Ectodermal cell (in vitro differentiated cells): ENCODE measurements around the gene CHMP1B.
A peak's percentile ranks its signal among the peaks of the same experiment; 100 is the strongest.
"Not testable (repeated sequence)": the region's sequence is repeated elsewhere in the genome, so short reads cannot be mapped to it uniquely, and the experiment has no call there.

Experiments
- H3K27ac ChIP-seq: 2 replicates; pipeline ENCODE4 v1.7.0; 2013; ENCODE audit warnings: mild to moderate bottlenecking, low read depth, low read length; ENCODE audit not compliant: insufficient read depth, poor library complexity, severe bottlenecking
- H3K27me3 ChIP-seq: 2 replicates; pipeline ENCODE4 v1.7.0; 2013; ENCODE audit warnings: mild to moderate bottlenecking, low read length; ENCODE audit not compliant: insufficient read depth, control insufficient read depth, poor library complexity, severe bottlenecking
- H3K36me3 ChIP-seq: one replicate; pipeline ENCODE4 v1.7.0; 2013; ENCODE audit warnings: low read length; ENCODE audit not compliant: control insufficient read depth, insufficient read depth
- H3K4me1 ChIP-seq: one replicate; pipeline ENCODE4 v1.7.0; 2013; ENCODE audit warnings: low read length; ENCODE audit not compliant: control insufficient read depth, insufficient read depth
- H3K4me3 ChIP-seq: 2 replicates; pipeline ENCODE4 v1.7.0; 2013; ENCODE audit warnings: low read depth, low read length, control low read depth; ENCODE audit not compliant: insufficient read depth
- H3K9me3 ChIP-seq: 2 replicates; pipeline ENCODE4 v1.7.0; 2013; ENCODE audit warnings: mild to moderate bottlenecking, low read length, moderate library complexity; ENCODE audit not compliant: control insufficient read depth
- WGBS, 2 experiments: methylation state at CpG; one replicate each; pipeline ENCODE4 v1.1.7; 2013; ENCODE audit warnings: missing lambda C conversion rate in 2 of 2; 5-methylcytosine and 5-hydroxymethylcytosine counted together

CHMP1B gene

DNA sequence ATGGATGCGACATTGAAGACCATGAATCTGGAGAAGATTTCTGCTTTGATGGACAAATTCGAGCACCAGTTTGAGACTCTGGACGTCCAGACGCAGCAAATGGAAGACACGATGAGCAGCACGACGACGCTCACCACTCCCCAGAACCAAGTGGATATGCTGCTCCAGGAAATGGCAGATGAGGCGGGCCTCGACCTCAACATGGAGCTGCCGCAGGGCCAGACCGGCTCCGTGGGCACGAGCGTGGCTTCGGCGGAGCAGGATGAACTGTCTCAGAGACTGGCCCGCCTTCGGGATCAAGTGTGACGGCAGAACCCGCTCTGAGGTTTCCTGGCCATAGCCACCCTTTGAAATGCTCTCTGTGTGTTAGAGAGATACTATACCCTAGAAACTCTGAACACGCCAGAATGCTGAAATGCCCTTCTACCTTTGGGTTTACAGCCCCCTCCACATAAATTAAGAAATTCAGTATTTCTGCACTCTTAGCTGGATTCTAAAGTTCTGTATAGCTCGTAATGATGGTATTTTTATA, 659 bp downstream of the CHMP1B start:
- H3K4me3 ChIP-seq, result peak overlapping the region; percentile 96
- 2 to 3% methylated on average over 23 of the region's 23 CpGs for WGBS, 2 experiments
- H3K27ac ChIP-seq, result peak overlapping the region; percentile 79
- H3K4me1 ChIP-seq, result peaks cover 5% of the 10 kb centered on the region
- no peaks in the 10 kb centered on the region for H3K36me3 ChIP-seq
- no peaks in the 10 kb centered on the region for H3K27me3 ChIP-seq
- H3K9me3 ChIP-seq, result no peaks in the 10 kb centered on the region

DNA sequence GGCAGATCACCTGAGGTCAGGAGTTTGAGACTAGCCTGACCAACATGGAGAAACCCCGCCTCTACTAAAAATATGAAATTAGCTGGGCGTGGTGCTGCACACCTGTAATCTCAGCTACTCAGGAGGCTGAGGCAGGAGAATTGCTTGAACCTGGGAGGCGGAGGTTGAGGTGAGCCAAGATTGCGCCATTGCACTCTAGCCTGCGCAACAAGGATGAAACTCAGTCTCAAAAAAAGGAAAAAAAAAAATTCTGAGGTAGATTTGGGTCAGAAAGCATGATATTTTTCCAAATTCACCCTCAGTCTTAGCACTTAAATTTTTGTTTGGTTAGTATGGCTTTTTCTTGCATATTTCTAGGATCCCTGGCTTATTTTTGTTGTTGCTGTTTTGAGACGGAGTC, 3.3 kb downstream of the CHMP1B start:
- not testable (repeated sequence) for H3K36me3 ChIP-seq, H3K4me3 ChIP-seq, H3K9me3 ChIP-seq, H3K27ac ChIP-seq, H3K27me3 ChIP-seq
- 97% methylated on average over 6 of the region's 6 CpGs for WGBS, 2 experiments
- H3K4me1 ChIP-seq, result peaks cover 11% of the 10 kb centered on the region

DNA sequence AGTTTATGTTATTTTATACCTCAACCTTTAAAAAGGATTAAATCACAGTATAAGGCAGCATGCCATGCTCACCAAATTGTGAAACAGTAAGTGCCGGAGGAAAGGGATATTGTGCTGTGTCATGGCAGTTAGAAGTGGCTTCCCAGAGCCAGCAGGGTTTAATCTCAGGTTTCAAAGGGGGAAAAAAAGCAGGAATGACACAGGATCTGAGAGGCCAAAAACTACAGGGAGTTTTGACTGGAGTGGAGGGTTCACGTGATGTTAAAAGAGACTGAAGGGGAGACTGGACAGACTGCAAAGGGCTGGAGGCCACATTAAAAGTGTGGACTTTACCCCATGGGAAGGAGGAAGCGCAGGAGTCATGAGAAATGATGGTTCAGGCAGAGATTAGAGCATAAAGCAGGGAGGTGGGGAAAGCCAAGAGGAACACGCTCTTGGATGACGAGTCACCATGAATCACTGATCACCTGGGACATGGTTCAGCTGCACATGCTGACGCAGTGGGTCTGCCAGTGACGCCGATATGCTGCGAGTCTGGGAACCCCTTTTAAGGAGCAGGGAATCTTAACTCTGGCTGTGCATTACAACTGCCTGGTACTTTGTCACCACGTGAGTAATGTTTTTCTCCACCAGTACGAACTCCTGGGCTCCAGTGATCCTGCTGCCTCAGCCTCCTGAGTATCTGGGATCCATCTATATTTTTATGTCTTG, 6.1 kb downstream of the CHMP1B start:
- H3K4me3 ChIP-seq, result no peak overlapping the region

DNA sequence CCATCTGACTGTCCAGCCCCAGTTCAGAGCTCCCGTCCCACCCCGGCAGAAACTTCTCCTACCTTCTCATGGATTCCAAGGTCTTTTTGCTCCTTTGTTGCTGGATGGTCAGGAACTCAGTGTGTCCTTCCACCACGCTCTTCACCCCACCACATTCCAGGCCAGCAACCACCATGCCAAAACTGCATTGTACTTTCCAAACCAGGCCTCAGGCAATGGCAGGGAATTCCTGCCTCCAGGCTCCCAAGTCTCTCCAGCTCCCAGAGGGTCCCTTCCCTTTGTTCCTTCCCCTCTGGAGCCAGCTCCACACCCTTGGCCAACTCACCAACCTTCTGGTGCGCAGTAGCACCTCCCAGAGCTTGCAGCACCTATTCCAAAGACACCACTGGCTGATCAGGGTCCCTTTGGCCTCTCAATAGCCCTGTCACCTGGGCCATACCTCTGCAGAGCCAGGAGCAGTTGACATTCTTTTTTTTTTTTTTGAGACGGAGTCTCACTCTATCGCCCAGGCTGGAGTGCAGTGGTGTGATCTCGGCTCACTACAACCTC, 8.1 kb downstream of the CHMP1B start:
- 91 to 94% methylated on average over 7 of the region's 7 CpGs for WGBS, 2 experiments

More for the DNA sequence above, 6.1 kb downstream of the CHMP1B start:
- Histone ChIP-seq H3K27me3 (no peaks in the 10 kb centered on the region), H3K36me3 (no peaks in the 10 kb centered on the region), H3K9me3 (no peaks in the 10 kb centered on the region), H3K4me1 (peaks cover 11% of the 10 kb centered on the region), H3K27ac (peak overlapping the region; percentile 80)
- 47 to 50% methylated on average over 11 of the region's 11 CpGs for WGBS, 2 experiments

DNA sequence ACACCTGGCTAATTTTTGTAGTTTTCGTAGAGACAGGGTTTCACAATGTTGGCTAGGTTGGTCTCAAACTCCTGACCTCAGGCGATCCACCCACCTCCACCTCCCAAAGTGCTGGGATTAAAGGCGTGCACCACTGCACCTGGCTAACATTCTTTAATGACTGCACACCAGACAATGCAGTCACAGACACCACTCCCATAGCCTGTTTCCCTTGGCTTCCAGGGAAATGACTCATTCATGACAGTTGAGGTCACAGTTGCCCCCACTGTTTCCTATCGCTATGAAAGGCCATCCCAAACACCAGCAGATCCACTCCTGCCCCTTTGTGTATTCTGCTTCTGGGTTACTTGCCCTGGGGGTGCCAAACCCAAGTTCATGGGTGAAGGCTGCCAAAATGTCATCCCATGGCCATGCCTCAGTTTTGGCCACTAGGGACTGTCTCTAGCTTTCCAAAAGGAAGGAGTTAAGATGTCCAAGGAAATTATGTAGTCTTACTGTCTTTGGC, 8.7 kb downstream of the CHMP1B start:
- H3K36me3 ChIP-seq, result no peaks in the 10 kb centered on the region
- H3K27me3 ChIP-seq, result no peaks in the 10 kb centered on the region
- H3K27ac ChIP-seq, result no peak overlapping the region
- H3K4me1 ChIP-seq, result peaks cover 6% of the 10 kb centered on the region
- WGBS, 2 experiments, result 87 to 89% methylated on average over 4 of the region's 4 CpGs
- no peaks in the 10 kb centered on the region for H3K9me3 ChIP-seq
- no peak overlapping the region for H3K4me3 ChIP-seq

More for the DNA sequence above, 8.1 kb downstream of the CHMP1B start:
- Histone ChIP-seq H3K4me1 (peaks cover 6% of the 10 kb centered on the region), H3K4me3 (no peak overlapping the region), H3K9me3 (no peaks in the 10 kb centered on the region), H3K36me3 (no peaks in the 10 kb centered on the region), H3K27me3 (no peaks in the 10 kb centered on the region), H3K27ac (no peak overlapping the region)

DNA sequence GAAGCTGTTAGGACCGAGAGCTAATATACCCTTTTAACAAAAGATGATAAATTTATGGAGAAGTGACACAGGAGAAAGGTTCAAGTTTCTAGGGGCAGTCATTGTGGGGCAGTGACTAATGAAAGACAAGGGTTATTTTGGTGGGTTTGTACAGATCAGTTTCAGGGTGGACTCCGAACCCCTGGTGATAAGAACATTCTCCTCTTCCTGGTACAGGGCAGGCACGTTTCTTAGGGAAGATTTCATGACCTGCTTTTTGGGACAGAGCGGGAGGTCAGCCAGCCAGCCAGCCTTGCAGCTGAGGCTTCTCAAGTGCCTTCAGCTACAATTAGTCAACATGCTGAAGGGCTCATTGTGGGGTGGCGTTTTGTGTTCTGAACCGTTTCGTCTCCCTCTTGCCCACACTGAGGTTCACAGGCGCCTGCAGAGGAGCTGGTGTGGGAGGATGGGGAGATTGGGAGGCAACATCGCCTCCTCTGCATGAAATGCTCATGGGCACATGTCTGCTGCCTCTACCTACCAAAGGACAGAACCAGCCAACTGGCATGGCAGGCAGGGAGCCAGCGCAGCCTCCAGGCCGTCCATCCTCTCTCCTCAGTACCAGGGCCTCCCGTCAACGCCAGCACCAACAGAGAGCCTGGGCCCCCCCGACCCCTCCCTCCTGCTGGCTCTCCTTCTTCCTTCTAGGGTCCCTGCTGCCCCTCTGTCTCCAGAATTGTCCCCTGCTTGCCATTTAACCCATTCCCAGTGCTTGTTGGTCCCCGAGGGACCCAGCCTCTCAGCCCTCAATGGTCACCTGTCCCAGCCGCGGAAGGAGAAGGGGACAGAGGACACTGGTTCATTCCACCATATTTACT, 9.6 kb downstream of the CHMP1B start:
- WGBS, 2 experiments, result 85 to 86% methylated on average over 16 of the region's 17 CpGs
- Histone ChIP-seq H3K4me3 (no peak overlapping the region), H3K27ac (no peak overlapping the region), H3K4me1 (peaks cover 6% of the 10 kb centered on the region), H3K27me3 (no peaks in the 10 kb centered on the region), H3K9me3 (no peaks in the 10 kb centered on the region), H3K36me3 (no peaks in the 10 kb centered on the region)

DNA sequence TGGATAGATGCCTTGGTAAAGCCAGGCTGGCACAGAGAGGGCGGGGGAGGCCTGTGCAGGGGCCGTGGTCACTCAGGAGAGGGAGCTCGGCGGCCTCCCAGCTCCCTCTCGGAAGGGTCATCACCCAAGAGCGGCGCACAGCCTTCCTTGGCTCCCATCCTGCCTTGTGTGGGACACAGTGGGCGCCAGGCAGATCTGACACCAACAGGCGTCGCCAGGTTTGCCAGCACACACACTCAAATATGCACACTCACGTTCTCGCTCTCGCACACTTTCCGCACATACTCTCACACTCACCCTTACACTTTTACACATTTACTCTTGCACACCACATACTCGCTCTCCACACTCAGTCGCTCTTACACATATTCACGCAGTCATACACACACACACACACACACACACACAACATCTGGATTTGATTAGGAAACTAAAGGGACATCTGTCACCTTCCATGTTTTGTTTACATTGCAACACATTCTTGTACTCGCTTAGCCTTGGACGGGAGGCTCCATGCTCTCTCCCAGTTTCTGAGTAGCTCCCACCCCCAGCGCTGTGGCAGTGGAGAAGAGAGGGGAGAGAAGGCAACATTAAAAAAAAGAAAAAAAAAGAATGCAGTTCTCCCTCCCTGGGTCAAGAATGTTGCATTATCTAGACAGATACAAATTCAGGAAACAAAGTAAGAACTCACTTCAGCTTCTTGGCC, 10.5 kb downstream of the CHMP1B start:
- H3K36me3 ChIP-seq, result no peaks in the 10 kb centered on the region
- H3K27me3 ChIP-seq, result no peaks in the 10 kb centered on the region
- H3K4me1 ChIP-seq, result peaks cover 6% of the 10 kb centered on the region
- no peaks in the 10 kb centered on the region for H3K9me3 ChIP-seq
- 90 to 93% methylated on average over 19 to 20 of the region's 20 CpGs for WGBS, 2 experiments
- H3K27ac ChIP-seq, result no peak overlapping the region
- H3K4me3 ChIP-seq, result no peak overlapping the region

DNA sequence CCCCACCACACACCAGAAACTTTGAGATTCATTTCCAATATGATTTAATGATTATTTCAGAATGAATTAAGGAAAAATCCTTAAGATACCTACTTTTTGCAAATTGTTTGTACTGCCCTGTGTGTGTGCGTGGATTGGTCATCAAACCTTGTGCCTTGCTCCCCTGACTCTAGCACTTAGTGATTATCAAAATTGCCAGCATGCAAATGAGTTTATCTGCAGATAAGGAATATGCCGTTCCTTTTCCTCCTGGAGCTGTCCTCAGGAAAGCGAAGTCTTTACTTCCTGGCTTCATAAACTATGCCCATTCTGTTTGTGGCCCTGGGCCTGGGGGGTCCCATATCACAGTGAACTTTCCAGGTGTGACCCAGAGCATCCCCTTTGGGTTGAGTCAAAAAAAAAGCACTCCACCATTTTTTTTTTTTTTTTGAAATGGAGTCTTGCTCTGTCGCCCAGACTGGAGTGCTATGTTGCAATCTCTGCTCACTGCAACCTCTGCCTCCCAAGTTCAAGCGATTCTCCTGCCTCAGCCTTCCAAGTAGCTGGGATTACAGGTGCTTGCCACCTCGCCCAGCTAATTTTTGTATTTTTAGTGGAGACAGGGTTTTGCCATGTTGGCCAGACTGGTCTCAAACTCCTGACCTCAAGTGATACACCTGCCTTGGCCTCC, 11.4 kb downstream of the CHMP1B start:
- Histone ChIP-seq H3K36me3 (no peaks in the 10 kb centered on the region), H3K27me3 (no peaks in the 10 kb centered on the region), H3K27ac (no peak overlapping the region), H3K4me1 (no peaks in the 10 kb centered on the region), H3K9me3 (no peaks in the 10 kb centered on the region), H3K4me3 (no peak overlapping the region)
- 85 to 91% methylated on average over 6 of the region's 6 CpGs for WGBS, 2 experiments

DNA sequence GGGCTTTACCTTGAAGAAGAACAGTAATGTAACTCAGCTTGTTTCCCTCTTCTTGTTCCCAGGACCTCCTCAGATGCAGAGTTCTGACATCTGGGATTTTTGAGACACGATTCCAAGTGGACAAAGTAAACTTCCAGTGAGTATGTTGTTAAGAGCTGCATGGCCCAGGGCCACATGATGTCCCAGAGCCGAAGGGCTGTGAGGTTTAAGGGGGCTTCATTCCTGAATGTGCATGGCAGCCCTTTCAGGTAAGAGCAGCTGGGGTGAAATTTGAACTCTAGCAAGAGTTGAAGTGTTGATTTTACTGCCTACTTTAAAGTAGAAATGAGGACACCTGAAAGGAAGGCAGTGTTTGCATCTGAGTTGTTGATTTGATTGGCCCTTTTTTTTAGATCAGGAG, 13.3 kb downstream of the CHMP1B start:
- WGBS, 2 experiments, result 89 to 92% methylated on average over 2 of the region's 2 CpGs
- no peaks in the 10 kb centered on the region for H3K27me3 ChIP-seq

More for the DNA sequence above, 13.3 kb downstream of the CHMP1B start:
- H3K4me1 ChIP-seq, result no peaks in the 10 kb centered on the region
- no peak overlapping the region for H3K4me3 ChIP-seq
- no peak overlapping the region for H3K27ac ChIP-seq
- H3K36me3 ChIP-seq, result no peaks in the 10 kb centered on the region
- H3K9me3 ChIP-seq, result no peaks in the 10 kb centered on the region
